Glutamatergic neuron (in vitro differentiated cells): Measurements from ENCODE around the gene KCNJ6. TPM values are rescaled to one million over a fixed set of nuclear protein-coding genes. Genes with fewer than 3 reads are reported as not detected.

ENCODE experiments used
- DNase-seq: peaks from one replicate; pipeline ENCODE4 v3.0.0; 2022
- H3K27ac Mint-ChIP-seq: one replicate; pipeline ENCODE4 v1.8.0; 2020; ENCODE audit warnings: mild to moderate bottlenecking, mixed read lengths, inconsistent platforms; ENCODE audit not compliant: unreplicated experiment
- H3K27me3 Mint-ChIP-seq: one replicate; pipeline ENCODE4 v1.8.0; 2020; ENCODE audit warnings: mild to moderate bottlenecking, moderate library complexity, mixed read lengths, inconsistent platforms; ENCODE audit not compliant: unreplicated experiment
- H3K36me3 Mint-ChIP-seq: one replicate; pipeline ENCODE4 v1.8.0; 2020; ENCODE audit warnings: mild to moderate bottlenecking, mixed read lengths, inconsistent platforms; ENCODE audit not compliant: unreplicated experiment
- H3K4me1 Mint-ChIP-seq: one replicate; pipeline ENCODE4 v1.8.0; 2020; ENCODE audit warnings: mild to moderate bottlenecking, low read depth, mixed read lengths, inconsistent platforms; ENCODE audit not compliant: unreplicated experiment
- H3K4me3 Mint-ChIP-seq: one replicate; pipeline ENCODE4 v1.8.0; 2020; ENCODE audit warnings: mild to moderate bottlenecking, mixed read lengths, inconsistent platforms; ENCODE audit not compliant: unreplicated experiment
- H3K9me3 Mint-ChIP-seq: one replicate; pipeline ENCODE4 v1.8.0; 2020; ENCODE audit warnings: mild to moderate bottlenecking, moderate library complexity, mixed read lengths, inconsistent platforms; ENCODE audit not compliant: unreplicated experiment
- CTCF ChIP-seq: fragments of 200-600 bp; sonication (generic); IDR thresholded peaks from one replicate; pipeline ENCODE4 v1.5.0; 2021; ENCODE audit not compliant: partially characterized antibody, unreplicated experiment
- total RNA-seq: library from RNA; stranded (reverse); fragmentation: NEBNext Ultra II Directional; extraction: Animal tissue kit (Norgen Biotek cat#: 25700); gene quantifications from one replicate; pipeline ENCODE4 v1.2.1, GENCODE V29; 2021; ENCODE audit not compliant: unreplicated experiment

Gene KCNJ6
- total RNA-seq, 1 donor from 2014 or later: 80.5 TPM

- Mint-ChIP-seq H3K4me1 (peaks cover 14% of the 10 kb centered on the region), H3K36me3 (peaks cover 14% of the 10 kb centered on the region), H3K9me3 (no peaks in the 10 kb centered on the region), H3K27me3 (no peaks in the 10 kb centered on the region), H3K27ac (no peak overlapping the region), H3K4me3 (no peak overlapping the region)
- DNase-seq: no peak
- TF ChIP-seq CTCF: no peak
Measured at GRCh38 chr21:37639756-37640155, 276.5 kb downstream of the KCNJ6 start.

- no peak for DNase-seq
- no peak overlapping the region for H3K4me3 Mint-ChIP-seq
- H3K4me1 Mint-ChIP-seq: peaks cover 1% of the 10 kb centered on the region
- H3K36me3 Mint-ChIP-seq: peaks cover 21% of the 10 kb centered on the region
- H3K9me3 Mint-ChIP-seq: no peaks in the 10 kb centered on the region
- no peak for TF ChIP-seq CTCF
- H3K27me3 Mint-ChIP-seq: no peaks in the 10 kb centered on the region
- H3K27ac Mint-ChIP-seq: no peak overlapping the region
Measured at GRCh38 chr21:37636152-37636860, 280.0 kb downstream of the KCNJ6 start.

DNA sequence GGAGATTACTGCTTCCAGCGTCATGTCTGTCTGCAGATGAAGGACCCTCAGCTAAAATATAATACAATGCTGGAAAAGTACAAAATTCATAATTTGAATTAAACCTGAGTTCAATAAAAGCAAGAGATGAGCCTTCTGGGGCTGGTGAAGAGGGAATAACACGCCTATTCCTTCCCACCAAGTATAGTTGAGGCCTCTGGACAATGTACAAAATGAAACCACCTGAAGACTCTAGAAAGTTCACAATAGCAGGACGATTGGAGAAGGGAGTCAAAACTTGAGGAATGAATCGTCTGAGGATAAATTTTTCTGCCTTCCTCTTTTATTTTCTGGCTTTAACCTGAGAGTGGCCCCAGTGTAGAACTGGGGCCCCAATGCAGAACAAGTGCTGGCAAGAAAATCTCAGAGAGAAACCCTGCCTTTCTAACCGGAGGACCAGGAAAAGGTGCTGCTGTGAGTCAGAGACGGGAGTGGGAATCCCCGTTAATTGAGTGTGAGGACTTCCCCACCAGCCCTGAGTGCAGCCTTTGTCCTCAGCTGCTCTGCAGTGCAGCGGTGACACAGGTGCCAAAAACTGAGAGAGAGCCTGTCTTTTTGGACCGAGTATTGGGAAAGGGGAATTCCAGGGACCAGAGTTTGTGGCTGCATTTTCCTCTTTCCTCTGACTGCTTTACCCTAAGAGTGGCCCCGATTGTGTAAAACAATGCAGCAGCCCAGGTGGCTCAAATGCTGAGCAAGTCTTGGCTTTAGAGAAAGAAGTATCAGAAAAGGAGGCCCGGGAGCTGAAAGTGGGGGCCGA is 284.7 kb downstream of the KCNJ6 start:
- Mint-ChIP-seq H3K4me3 (no peak overlapping the region), H3K27me3 (no peaks in the 10 kb centered on the region), H3K9me3 (peaks cover 4% of the 10 kb centered on the region), H3K36me3 (peaks cover 12% of the 10 kb centered on the region), H3K27ac (no peak overlapping the region), H3K4me1 (no peaks in the 10 kb centered on the region)
- no peak for TF ChIP-seq CTCF
- no peak for DNase-seq

- H3K27me3 Mint-ChIP-seq: no peaks in the 10 kb centered on the region
- H3K4me3 Mint-ChIP-seq: no peak overlapping the region
- H3K36me3 Mint-ChIP-seq: peaks cover 12% of the 10 kb centered on the region
- H3K9me3 Mint-ChIP-seq: peaks cover 4% of the 10 kb centered on the region
- no peak for DNase-seq
- no peaks in the 10 kb centered on the region for H3K4me1 Mint-ChIP-seq
- no peak for TF ChIP-seq CTCF
- no peak overlapping the region for H3K27ac Mint-ChIP-seq
Measured at GRCh38 chr21:37630872-37631271, 285.4 kb downstream of the KCNJ6 start.

DNA sequence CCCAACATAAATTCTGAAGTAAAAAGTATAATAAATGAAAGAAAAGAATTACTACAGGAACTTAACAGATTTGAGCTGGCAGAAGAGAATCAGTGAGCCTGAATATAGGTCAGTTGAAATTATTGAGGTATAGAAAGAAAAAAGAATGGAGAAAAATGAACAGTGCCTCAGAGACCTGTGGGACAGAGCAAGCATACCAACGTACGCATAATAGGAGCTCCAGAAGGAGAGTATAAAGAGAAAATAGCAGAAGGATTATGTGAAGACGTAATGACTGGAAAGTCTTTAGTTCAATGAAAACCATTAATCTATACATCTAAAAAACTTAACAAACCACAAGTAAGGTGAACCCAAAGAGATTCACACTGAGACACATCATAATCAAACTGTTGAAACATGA is 287.9 kb downstream of the KCNJ6 start:
- Mint-ChIP-seq H3K27me3 (no peaks in the 10 kb centered on the region), H3K4me1 (no peaks in the 10 kb centered on the region), H3K9me3 (peaks cover 6% of the 10 kb centered on the region), H3K4me3 (no peak overlapping the region), H3K27ac (no peak overlapping the region), H3K36me3 (peaks cover 9% of the 10 kb centered on the region)
- TF ChIP-seq CTCF: no peak
- DNase-seq: no peak
